ENCODE data around the gene SRRM5.

DNA sequence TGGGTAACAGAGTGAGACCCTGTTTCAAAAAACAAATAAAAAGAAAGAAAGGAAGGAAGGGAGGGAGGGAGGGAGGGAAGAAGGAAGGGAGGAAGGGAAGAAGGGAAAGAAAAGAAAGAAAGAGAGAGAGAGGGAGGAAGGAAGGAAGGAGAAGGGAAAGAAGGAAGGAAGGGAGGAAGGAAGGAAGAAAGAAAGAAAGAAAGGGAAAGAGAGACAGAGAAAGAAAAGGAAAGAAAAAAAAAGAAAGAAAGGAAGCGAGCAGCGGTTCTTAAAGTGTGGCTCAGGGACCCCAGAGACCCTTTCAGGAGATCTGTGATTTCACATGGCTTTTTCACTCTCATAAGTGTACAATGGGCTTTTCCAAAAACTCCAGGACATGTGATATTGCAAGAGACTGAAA lies 37.6 kb downstream of the SRRM5 start:
- TF ChIP-seq, protein P1, sequence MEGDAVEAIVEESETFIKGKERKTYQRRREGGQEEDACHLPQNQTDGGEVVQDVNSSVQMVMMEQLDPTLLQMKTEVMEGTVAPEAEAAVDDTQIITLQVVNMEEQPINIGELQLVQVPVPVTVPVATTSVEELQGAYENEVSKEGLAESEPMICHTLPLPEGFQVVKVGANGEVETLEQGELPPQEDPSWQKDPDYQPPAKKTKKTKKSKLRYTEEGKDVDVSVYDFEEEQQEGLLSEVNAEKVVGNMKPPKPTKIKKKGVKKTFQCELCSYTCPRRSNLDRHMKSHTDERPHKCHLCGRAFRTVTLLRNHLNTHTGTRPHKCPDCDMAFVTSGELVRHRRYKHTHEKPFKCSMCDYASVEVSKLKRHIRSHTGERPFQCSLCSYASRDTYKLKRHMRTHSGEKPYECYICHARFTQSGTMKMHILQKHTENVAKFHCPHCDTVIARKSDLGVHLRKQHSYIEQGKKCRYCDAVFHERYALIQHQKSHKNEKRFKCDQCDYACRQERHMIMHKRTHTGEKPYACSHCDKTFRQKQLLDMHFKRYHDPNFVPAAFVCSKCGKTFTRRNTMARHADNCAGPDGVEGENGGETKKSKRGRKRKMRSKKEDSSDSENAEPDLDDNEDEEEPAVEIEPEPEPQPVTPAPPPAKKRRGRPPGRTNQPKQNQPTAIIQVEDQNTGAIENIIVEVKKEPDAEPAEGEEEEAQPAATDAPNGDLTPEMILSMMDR (IDR thresholded peaks at IDR 0.05; ENCODE audit: low read length), result no peak
- no peak for TF ChIP-seq EZH2 (optimal IDR thresholded peaks at IDR 0.05; ENCODE audit: low read depth, low read length)
- TF ChIP-seq EZH2phosphoT487 (IDR thresholded peaks at IDR 0.05; ENCODE audit: low read length), result no peak

All from MM.1S (cell line).